ENCODE results near the gene ZNF697. TPM values are rescaled to one million over a fixed set of nuclear protein-coding genes. Genes with fewer than 3 reads are reported as not detected.

Gene ZNF697
- total and polyA plus RNA-seq, 7 donors = 1.3 to 4.9 (median 2.9) TPM

- 73 to 81% (median 77%) methylated on average over 1 of the region's 1 CpG for WGBS, 3 donors
- Histone ChIP-seq H3K9me3 (no peaks in the 10 kb centered on the region), H3K4me3 (no peak overlapping the region), H3K27me3 (ENCODE audit: insufficient read depth in 3 of 3, low read length in 2 of 3) (peaks cover 0 to 3% (median 0%) of the 10 kb centered on the region in 3 donors), H3K4me1 (no peaks in the 10 kb centered on the region), H3K27ac (no peak overlapping the region), H3K36me3 (ENCODE audit: insufficient read depth in 1 of 2, low read depth in 1 of 2) (no peaks in the 10 kb centered on the region)
- TF ChIP-seq CTCF (IDR thresholded peaks at IDR 0.05) = no peak
- DNase-seq (no peak), ATAC-seq (no peak)
- intact Hi-C loops (cut with DNase I) = no loop called here
These were observed 7.1 kb upstream of the ZNF697 start for GRCh38 chr1:119655154-119655553.

GRCh38 chr1:119653839-119654170, 5.7 kb upstream of the ZNF697 start:
- ATAC-seq = no peak
- 82 to 85% (median 84%) methylated on average over 3 of the region's 3 CpGs for WGBS, 3 donors
- intact Hi-C loops (cut with DNase I) = no loop called here

GRCh38 chr1:119653135-119653838, 5.2 kb upstream of the ZNF697 start:
- no peak overlapping the region for H3K27ac ChIP-seq
- no peak for DNase-seq
- intact Hi-C loops (cut with DNase I) = no loop called here
- no peak overlapping the region for H3K4me3 ChIP-seq
- peaks cover 0 to 3% (median 0%) of the 10 kb centered on the region in 3 donors for H3K27me3 ChIP-seq (ENCODE audit: insufficient read depth in 3 of 3, low read length in 2 of 3)
- no peak for TF ChIP-seq CTCF (IDR thresholded peaks at IDR 0.05)
- H3K4me1 ChIP-seq = peaks cover 6% of the 10 kb centered on the region
- no peaks in the 10 kb centered on the region for H3K36me3 ChIP-seq (ENCODE audit: insufficient read depth in 1 of 2, low read depth in 1 of 2)
- no peak for ATAC-seq
- H3K9me3 ChIP-seq = no peaks in the 10 kb centered on the region
- WGBS, 3 donors = 84 to 93% (median 91%) methylated on average over 4 of the region's 4 CpGs

More at GRCh38 chr1:119653839-119654170, 5.7 kb upstream of the ZNF697 start:
- Histone ChIP-seq H3K4me3 (no peak overlapping the region), H3K27ac (no peak overlapping the region), H3K9me3 (no peaks in the 10 kb centered on the region), H3K36me3 (ENCODE audit: insufficient read depth in 1 of 2, low read depth in 1 of 2) (no peaks in the 10 kb centered on the region), H3K27me3 (ENCODE audit: insufficient read depth in 3 of 3, low read length in 2 of 3) (peaks cover 0 to 3% (median 0%) of the 10 kb centered on the region in 3 donors), H3K4me1 (peaks cover 3% of the 10 kb centered on the region)
- no peak for TF ChIP-seq CTCF (IDR thresholded peaks at IDR 0.05)
- DNase-seq = no peak

GRCh38 chr1:119652587-119652986, 4.5 kb upstream of the ZNF697 start:
- no peak for TF ChIP-seq CTCF (IDR thresholded peaks at IDR 0.05)
- Histone ChIP-seq H3K27ac (no peak overlapping the region), H3K9me3 (no peaks in the 10 kb centered on the region), H3K27me3 (ENCODE audit: insufficient read depth in 3 of 3, low read length in 2 of 3) (peaks cover 0 to 3% (median 0%) of the 10 kb centered on the region in 3 donors), H3K4me3 (no peak overlapping the region), H3K4me1 (peaks cover 6% of the 10 kb centered on the region), H3K36me3 (ENCODE audit: insufficient read depth in 1 of 2, low read depth in 1 of 2) (no peaks in the 10 kb centered on the region)
- WGBS, 3 donors = 95 to 97% (median 96%) methylated on average over 4 of the region's 4 CpGs
- DNase-seq (no peak), ATAC-seq (no peak)
- intact Hi-C loops (cut with DNase I) = no loop called here

GRCh38 chr1:119651641-119652040, 3.6 kb upstream of the ZNF697 start:
- intact Hi-C loops (cut with DNase I) = no loop called here
- 96 to 100% (median 96%) methylated on average over 1 of the region's 1 CpG for WGBS, 3 donors
- peaks cover 0 to 3% (median 0%) of the 10 kb centered on the region in 3 donors for H3K27me3 ChIP-seq (ENCODE audit: insufficient read depth in 3 of 3, low read length in 2 of 3)
- peaks cover 6% of the 10 kb centered on the region for H3K4me1 ChIP-seq
- H3K27ac ChIP-seq = no peak overlapping the region
- H3K4me3 ChIP-seq = no peak overlapping the region
- no peaks in the 10 kb centered on the region for H3K9me3 ChIP-seq
- ATAC-seq (no peak), DNase-seq (no peak)
- no peaks in the 10 kb centered on the region for H3K36me3 ChIP-seq (ENCODE audit: insufficient read depth in 1 of 2, low read depth in 1 of 2)
- no peak for TF ChIP-seq CTCF (IDR thresholded peaks at IDR 0.05)
